ENCODE measurements around the gene ATP1A1.

ATP1A1 gene

DNA sequence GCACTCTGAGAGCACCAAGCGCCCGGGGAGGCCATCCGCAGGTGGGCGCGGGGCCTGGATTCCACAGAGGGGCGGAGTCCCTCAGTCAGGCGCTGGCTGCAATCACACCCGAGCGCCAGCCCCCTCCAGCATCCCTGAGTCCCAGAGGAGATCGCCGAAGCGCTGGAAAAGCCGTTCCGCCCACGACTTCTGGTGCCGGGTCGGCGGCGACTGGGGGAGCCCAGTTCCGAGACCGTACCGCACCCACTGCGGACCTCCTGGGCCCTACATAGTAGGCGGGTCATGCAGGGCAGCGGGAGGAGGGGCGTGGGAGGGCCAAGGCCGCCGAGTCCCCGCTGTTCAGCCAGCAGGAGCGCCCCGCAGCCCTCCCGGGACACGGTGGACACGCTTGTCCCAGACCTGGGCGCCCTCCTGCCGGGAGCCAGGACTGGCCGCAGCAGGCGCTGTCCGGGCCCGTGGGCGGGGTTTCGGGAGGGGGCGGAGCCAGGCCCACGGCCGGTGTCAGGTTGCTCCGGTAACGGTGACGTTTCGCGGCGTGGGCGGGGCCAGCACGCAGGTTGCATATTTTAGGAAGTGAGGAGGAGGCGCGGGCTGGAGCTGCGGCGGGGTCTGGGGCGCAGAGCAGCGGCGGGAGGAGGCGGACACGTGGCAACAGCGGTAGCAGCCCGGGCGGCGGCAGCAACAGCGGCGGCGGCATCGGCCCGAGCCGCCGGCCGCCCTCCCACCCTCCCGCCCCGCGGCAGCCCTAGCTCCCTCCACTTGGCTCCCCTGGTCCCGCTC is at the start of gene ATP1A1:
Gene ATP1A1 (plus strand): TSS at position 594 of the 780 bp plus-strand sequence. CDS start 268 bp downstream, outside the sequence.
- peak within 1 kb of the TSS; percentile 74 for H3K4me3 ChIP-seq (ENCODE audit: low read length)
- no peak for TF ChIP-seq ZNF274 (IDR thresholded peaks at IDR 0.05; ENCODE audit: low read depth, low read length)

DNA sequence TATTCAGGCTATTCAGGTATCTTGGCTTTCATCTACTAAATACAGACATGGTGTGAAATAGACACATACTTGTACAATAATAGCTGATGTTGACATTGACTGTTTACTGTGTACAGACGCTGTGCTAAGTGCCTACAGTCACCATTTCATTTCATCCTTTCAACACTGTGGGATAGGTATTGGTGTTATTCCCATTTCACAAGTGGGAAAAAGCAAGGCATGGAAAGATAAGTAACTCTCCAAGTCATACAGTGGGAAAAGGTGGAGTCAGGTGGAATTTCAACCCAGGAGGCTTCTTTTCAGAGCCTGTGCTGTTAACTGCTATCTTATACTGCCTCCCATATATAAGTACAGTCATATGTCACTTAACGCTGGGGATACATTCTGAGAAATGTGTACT is 49.6 kb upstream of the ATP1A1 start:
- TF ChIP-seq ZNF274 (IDR thresholded peaks at IDR 0.05; ENCODE audit: low read depth, low read length), result no peak
- H3K4me3 ChIP-seq (ENCODE audit: low read length), result no peak overlapping the region

DNA sequence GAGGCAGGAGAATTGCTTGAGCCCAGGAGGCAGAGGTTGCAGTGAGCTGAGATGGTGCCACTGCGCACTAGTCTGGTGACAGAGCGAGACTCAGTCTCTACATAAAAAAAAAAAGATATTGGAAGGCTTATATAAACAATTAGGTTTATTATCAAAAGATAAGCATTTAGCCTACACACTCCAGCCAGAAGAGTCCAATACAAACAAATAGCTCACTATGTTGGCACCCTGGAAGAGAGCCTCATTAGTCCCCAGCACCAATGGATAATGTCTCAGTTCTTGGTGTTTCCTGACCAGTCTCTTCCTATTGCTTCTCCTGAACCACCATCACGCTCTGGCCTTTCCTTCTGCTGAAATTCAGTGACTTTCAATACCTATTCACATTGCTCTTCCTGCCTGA is 48.6 kb upstream of the ATP1A1 start:
- no peak overlapping the region for H3K4me3 ChIP-seq (ENCODE audit: low read length)
- no peak for TF ChIP-seq ZNF274 (IDR thresholded peaks at IDR 0.05; ENCODE audit: low read depth, low read length)

DNA sequence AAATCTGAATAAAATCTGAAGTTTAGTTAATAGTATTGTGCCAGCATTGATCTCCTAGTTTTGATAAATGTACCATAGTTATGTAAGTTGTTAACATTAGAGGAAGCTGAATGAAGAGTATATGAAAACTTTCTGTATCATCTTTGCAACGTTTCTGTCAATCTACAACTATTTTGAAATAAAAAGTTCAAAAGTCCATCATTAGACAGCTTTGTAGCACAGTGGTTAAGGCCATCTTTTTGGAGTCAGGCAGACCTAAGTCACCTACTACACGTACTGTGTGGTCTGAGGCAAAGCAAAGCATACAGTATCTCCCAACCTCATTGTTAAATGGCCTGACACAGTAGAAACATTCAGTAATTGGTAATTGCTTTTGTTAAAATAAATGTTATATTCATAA is 47.9 kb upstream of the ATP1A1 start:
- H3K4me3 ChIP-seq (ENCODE audit: low read length), result no peak overlapping the region
- TF ChIP-seq ZNF274 (IDR thresholded peaks at IDR 0.05; ENCODE audit: low read depth, low read length), result no peak

DNA sequence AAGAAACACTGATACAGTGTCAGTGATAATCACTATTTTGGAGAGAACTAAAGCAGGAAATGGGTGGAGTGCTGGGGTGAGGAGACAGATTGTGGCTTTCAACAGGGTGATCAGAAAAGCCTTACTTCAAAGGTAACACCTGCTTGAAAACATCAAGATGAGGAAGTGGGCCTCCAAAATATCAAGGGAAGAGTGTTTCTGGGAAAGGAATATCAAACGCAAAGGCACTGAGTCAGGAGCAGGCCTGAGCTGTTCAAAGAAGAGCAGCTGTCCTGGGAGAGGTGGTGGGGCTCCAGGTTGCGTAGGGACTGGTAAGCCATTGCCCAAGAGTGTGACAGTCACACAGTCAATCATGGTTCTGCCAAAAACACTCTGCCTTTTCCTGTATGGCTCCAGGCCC is 47.1 kb upstream of the ATP1A1 start:
- TF ChIP-seq ZNF274 (IDR thresholded peaks at IDR 0.05; ENCODE audit: low read depth, low read length), result no peak

DNA sequence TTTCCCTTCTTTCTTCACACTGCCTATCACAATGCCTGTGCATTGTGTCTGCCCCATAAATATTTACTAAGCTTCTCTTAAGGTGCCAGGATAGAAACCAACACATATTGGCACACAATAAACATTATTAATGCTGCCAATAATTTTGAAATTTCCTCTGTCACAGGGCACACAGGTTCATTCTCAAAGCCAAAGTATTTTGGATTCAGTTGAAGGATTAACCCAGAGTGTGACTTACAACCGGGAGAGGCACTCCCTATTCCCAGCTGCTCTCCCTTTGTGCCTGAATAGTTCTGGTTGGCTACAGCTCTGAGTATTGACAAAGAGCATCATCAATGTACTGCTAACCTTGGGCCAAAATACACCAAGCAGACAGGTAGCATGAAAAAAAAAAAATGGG is 46.6 kb upstream of the ATP1A1 start:
- TF ChIP-seq ZNF274 (IDR thresholded peaks at IDR 0.05; ENCODE audit: low read depth, low read length), result no peak
- no peak overlapping the region for H3K4me3 ChIP-seq (ENCODE audit: low read length)

More for the DNA sequence above, 47.1 kb upstream of the ATP1A1 start:
- H3K4me3 ChIP-seq (ENCODE audit: low read length), result no peak overlapping the region

DNA sequence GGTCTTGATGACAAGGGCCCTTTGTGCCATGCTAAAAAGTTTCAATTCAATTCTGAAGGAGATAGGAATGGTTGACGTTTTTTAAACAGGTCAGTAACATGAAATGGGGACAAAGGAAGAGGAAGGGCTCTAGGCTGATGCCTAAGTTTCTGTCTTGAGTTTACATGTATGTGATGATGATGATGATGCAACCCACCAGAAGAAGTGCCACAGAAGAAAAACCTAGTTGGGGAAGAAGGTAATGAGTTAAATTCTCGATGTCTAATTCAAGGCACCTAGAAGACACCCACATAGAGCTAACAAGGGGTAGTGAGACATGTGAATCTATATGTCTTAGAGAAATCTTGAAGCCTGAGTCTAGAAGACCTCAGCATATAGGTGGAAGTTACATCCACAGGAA is 44.4 kb upstream of the ATP1A1 start:
- TF ChIP-seq ZNF274 (IDR thresholded peaks at IDR 0.05; ENCODE audit: low read depth, low read length), result no peak
- no peak overlapping the region for H3K4me3 ChIP-seq (ENCODE audit: low read length)

DNA sequence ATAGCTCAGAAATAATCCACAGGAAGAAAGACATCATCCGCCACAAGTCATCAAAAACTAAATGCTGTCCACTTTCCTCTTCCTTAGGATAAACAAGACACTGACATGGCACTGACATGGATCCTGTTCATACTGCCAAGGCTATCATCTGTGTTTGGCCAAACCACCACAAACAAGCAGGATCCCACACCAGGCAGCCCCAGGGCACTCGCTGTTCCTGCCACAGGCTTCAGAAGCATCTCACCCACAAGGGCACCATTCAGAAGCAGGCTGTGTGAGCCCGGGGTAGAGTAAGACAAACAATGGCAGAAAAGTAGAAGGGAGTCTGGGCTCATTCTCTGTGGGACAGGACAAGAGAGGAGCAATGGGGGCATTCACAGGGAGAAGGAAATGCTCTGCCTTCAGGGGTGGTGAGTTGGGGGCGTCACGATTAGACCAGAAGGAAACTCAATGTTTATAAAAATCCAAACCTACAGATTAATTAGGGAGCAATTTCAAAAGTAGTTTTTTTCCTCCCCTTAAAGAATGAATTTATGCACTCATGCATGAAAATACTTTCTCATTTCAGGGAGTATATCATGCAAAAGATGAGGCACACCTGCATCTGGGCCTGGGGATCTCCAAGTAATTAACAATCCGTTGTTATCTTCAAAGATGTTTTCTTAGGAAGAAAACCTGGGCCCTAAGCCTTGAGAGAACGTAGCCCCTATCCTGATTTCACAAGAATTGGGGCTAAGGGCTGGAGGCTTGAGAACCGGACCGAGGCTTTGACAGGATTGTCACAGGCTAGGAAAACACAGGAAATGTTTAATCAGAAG is 43.3 kb upstream of the ATP1A1 start:
- no peak overlapping the region for H3K4me3 ChIP-seq (ENCODE audit: low read length)
- no peak for TF ChIP-seq ZNF274 (IDR thresholded peaks at IDR 0.05; ENCODE audit: low read depth, low read length)

DNA sequence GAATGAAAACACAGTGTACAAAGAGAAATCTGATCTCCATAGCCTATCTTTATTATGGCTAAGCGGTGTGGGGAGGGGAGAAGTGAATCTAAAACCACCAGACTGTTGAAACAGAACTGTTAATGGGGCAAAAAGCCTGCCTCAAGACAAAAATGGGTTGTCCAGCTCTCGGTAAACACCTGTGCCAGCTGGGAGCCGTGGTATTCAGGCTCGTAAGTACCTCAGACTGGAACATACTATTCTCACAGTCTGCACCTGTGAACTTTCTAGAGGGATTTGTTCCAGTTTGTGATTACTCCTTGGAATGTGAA is 42.7 kb upstream of the ATP1A1 start:
- no peak overlapping the region for H3K4me3 ChIP-seq (ENCODE audit: low read length)
- TF ChIP-seq ZNF274 (IDR thresholded peaks at IDR 0.05; ENCODE audit: low read depth, low read length), result no peak

DNA sequence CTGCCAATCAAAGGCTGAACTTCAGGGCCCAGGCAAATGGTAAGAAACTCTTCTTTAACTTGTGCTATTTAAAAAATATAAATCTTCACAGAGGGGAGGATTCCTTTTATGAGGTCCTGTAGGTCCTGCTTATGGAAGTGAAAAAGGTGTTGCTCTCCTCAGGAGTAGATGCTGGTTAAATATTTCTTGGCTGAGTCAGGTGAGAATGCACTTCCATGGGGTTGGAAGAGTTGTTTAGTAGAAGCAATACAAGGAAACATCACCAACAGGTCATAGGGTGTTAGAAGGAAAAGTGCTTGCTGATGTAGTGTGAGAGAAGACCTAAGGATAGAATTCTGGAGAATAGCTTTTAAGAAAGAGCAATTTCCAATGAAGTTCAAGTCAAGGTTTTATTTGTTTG is 42.2 kb upstream of the ATP1A1 start:
- TF ChIP-seq ZNF274 (IDR thresholded peaks at IDR 0.05; ENCODE audit: low read depth, low read length), result no peak
- H3K4me3 ChIP-seq (ENCODE audit: low read length), result no peak overlapping the region

DNA sequence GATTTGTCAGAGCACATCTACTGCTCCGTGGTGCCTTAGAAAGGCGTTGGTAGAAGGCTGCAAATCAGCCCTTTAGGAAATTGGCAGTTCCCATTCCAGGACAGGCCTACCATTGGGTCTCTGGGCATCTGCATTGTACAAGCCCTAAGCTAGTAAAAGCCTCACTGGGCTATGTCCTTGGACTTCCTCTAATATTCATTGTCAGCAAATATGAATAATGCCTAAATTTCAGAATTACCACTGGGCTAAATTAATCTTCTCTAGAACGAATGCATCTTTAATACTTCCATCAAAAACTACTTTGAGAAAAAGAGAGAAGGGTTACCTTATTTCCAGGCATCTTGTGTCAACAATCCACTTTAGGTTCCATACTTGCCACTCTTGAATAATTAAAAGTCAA is 41.5 kb upstream of the ATP1A1 start:
- TF ChIP-seq ZNF274 (IDR thresholded peaks at IDR 0.05; ENCODE audit: low read depth, low read length), result no peak
- H3K4me3 ChIP-seq (ENCODE audit: low read length), result no peak overlapping the region

DNA sequence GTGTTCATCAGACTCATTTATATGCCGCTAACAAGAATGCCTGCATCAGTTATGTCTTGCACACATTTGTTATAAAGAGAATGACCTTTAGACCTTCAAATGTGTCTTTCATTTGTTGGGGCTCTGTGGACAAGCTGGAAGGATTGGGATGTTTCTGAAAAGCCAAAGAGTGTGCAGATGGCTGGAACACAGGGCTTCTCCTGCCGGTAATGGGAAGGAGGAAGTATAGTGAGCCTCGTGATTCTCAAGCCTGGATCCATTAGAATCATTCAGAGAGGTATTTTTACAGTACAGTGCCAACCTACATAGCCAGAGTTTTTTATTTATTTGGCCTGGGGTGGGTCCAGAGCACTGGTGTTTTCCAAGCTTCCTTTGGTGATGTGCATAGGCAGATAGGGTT is 40.6 kb upstream of the ATP1A1 start:
- no peak overlapping the region for H3K4me3 ChIP-seq (ENCODE audit: low read length)
- TF ChIP-seq ZNF274 (IDR thresholded peaks at IDR 0.05; ENCODE audit: low read depth, low read length), result no peak

DNA sequence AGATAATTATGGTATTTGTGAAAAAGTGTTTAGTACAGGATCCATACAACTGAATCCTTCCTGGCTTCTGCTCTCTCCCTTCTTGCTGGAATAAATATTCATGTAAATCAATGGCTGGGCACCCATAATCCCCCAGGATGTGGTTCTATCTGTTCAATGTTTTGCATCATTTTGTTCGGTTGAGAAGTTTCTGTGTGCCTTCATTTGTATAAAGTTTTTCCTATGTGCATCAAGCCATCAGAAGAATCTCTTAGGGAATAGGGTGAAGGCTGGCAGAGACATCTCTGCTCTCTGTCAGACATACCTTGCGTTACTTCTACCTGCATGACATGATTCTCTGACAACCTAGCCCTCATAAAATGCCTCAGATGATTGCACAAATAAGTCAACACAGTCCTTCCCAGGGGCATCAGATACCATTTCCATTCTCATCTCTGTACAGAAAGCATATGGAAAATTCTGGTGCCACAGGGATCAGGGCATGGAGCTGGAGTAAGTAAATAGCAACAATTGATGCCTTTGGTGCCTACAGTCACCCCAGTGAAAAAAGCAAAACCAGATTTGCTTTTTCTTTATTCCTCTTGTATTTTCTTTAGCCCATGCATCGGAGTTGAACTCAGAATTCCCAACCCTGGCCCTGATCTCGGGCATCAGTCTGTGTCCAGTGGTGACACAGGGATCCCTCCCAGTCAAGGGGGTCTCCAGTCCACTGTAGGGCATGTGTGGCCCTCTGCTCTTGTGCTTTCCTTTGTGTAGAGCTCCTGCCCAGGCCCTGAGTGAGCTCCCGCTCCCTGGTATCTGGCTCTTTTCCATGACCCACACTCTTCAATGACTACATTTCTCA is 39.7 kb upstream of the ATP1A1 start:
- no peak for TF ChIP-seq ZNF274 (IDR thresholded peaks at IDR 0.05; ENCODE audit: low read depth, low read length)
- H3K4me3 ChIP-seq (ENCODE audit: low read length), result no peak overlapping the region

DNA sequence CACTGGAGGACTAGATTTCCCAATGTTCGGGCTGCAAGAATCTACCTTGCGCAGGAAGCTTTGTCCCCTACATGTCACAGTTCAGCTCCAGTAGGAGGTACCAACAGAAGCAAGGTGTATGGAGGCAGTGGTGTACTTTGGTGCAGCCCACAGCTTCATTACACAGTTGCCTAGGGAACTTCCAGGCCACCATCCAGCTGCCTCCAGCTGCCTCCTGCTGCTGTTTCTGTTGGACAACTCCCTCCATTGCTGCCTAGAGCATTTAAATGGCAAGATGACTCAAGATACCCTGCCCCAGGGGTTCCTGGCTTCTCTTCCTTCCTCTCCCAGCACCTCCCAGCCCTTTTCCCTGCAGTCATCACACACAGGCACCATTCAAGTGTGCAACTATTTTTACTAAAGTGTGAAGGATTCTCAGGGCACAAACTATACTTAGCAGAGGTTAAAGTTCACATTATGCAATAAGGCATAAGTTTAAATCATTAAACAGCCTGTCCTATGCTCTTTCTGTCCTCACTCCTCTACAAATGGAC is 39.0 kb upstream of the ATP1A1 start:
- no peak overlapping the region for H3K4me3 ChIP-seq (ENCODE audit: low read length)
- no peak for TF ChIP-seq ZNF274 (IDR thresholded peaks at IDR 0.05; ENCODE audit: low read depth, low read length)
